Transverse colon (tissue), 4 donors: ENCODE measurements around the gene LIMS1.

Experiments
- CTCF ChIP-seq, 5 experiments: fragments of 200-600 bp in 3 of 5; fragments of 450-650 bp in 2 of 5; sonication (generic) in 3 of 5; IDR thresholded peaks; 1 replicate in 2 of 5; 2 replicates in 3 of 5; pipeline ENCODE4 v1.5.1; 2016 to 2017; ENCODE audit warnings: antibody characterized with exemption in 5 of 5, inconsistent platforms in 3 of 5, mild to moderate bottlenecking in 2 of 5, moderate library complexity in 1 of 5
- EP300 ChIP-seq: sonication (generic); formaldehyde crosslinking; IDR thresholded peaks from one replicate; pipeline ENCODE4 v1.6.1; 2017; ENCODE audit warnings: antibody characterized with exemption, low read depth
- POLR2AphosphoS5 ChIP-seq, 3 donors: sonication (generic); formaldehyde crosslinking; IDR thresholded peaks; one replicate each; pipeline ENCODE4 v1.6.1; 2016; ENCODE audit warnings: antibody characterized with exemption in 3 of 3

GRCh38 chr2:108641756-108642155 lies 107.5 kb downstream of the LIMS1 start:
- TF ChIP-seq CTCF (IDR thresholded peaks at IDR 0.05) (no peak), EP300 (no peak), POLR2AphosphoS5 (IDR thresholded peaks at IDR 0.05) (no peak)
